Mesangial cell (primary cell): ENCODE results near the gene TMEM115. TPM values are rescaled to one million over a fixed set of nuclear protein-coding genes. Genes with fewer than 3 reads are reported as not detected.

ENCODE experiments used
- total RNA-seq: library from RNA; depleted of rRNA; stranded (reverse); fragments of >200 nt; gene quantifications from 2 replicates; pipeline ENCODE4 v1.2.3, GENCODE V29; 2015

Gene TMEM115, protein sequence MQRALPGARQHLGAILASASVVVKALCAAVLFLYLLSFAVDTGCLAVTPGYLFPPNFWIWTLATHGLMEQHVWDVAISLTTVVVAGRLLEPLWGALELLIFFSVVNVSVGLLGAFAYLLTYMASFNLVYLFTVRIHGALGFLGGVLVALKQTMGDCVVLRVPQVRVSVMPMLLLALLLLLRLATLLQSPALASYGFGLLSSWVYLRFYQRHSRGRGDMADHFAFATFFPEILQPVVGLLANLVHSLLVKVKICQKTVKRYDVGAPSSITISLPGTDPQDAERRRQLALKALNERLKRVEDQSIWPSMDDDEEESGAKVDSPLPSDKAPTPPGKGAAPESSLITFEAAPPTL
- 61.4 and 80.4 TPM in 2 replicates for total RNA-seq

DNA sequence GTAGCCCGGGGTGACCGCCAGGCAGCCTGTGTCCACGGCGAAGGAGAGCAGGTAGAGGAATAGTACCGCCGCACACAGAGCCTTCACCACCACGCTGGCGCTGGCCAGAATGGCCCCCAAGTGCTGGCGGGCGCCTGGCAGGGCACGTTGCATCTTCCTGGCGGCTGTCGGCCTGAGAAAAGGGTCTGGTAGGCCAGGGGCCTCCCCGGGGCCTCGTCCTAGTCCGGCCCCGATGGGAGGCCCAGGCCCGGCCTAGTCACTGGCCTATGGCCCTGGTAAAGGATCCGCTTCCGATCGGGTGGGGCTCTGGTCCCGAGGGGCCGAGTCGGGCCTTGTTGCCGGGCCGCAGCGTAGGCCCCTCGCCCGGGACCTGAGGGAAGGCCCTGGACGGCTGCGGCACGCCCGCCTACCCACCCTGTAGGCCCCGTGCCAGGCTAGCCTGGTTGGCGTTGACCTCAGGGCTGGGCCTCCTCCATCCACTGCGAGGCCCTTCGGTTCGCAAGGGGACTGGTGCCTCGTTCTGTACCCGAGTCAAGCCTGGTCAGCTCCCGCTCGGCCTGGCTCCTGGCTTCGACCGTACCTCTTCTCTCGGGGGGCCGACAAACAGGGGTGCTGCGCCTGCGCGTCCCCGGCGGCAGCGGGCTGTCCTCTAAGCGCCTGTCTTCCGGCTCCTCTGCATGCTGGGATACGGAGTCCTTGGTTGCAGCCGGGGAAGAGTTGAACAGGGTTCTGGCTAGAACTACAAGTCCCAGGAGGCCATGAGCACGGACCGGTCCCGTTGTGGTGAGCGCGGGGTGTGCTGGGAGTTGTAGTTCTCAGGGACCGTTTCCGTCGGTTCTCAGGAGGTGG lies at the start of gene TMEM115:
TSS of gene TMEM115 (minus strand) at position 611 of the 849 bp plus-strand sequence. CDS start at position 153, 458 bp downstream.

DNA sequence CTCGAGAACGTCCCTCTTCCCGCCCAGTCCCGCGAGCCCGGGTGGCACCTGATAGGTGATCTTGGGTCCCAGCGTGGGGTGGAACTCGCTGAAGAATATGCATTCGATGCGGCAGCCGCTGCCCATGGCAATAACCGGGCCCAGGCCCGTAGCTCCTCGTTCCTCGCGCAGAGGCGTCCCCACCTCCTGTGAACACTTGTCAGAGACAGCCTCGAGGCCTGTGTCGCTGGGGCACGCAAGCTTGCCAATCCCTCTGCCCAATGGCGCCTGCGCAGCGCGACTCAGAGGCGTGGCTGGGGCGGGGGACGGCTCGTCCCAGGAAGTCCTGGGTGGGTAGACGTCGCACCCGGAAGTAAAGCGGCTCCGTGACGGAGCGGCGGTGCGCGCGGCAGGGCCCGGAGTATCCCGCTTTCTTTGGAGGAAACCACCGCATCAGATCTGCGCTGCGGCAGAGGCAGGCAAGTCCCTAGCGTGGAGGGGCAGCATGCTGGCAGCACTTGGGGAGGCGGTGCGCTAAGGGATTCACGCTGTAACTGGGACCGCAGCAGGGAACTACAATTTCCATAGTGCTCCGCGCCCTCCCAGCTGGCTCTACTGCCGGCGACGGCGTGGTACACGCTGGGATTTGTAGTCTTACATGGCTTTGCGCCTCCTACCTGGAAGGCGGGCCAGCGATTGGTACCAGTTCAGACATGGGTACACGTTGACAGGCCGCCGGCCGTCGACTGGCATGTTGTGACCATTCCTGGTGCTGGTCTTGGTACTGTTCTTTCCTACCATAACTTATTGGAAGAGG lies 8.6 kb downstream of the TMEM115 start, which contains the start of the genes CYB561D2 and NPRL2:
TSS of gene CYB561D2 (plus strand) at position 336 of the 796 bp plus-strand sequence. CDS start 572 bp downstream, outside the sequence.
TSS of gene NPRL2 (minus strand) at position 249 of the 796 bp plus-strand sequence. CDS start at position 126, 123 bp downstream.

DNA sequence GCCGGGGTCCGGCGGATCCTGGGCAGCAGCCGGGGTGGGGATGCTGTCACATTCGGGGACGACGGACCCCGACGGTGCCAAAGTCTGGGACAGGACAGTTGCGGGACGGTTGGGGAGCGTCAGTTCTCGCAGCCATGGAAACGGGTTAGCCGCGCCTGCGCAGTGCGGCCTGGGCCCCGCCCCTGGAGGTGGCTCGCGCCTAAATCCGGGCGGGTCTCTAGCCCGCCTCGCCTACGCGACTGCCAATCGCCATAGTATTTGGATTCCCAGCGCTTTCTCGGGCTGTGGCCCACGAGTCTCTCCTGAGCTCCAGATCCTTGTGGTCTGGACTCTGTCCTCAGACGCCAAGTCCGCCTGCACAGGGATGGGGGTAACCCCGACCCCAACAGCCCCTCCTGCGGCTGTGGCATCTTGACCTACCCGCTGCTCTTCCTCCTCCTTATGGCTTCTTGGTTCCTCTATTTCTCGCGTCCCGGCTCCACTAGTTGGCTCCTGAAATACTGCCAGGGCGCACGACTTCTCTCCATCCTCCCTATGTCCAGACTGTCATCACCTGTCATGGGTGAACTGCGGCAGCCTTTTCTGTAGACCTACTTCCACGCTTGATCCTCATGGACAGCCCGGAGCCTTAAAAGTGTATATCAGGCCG lies 13.6 kb downstream of the TMEM115 start, which contains the start of gene ZMYND10:
TSS of gene ZMYND10 (minus strand) at position 147 of the 649 bp plus-strand sequence. CDS start 153 bp downstream, outside the sequence.

DNA sequence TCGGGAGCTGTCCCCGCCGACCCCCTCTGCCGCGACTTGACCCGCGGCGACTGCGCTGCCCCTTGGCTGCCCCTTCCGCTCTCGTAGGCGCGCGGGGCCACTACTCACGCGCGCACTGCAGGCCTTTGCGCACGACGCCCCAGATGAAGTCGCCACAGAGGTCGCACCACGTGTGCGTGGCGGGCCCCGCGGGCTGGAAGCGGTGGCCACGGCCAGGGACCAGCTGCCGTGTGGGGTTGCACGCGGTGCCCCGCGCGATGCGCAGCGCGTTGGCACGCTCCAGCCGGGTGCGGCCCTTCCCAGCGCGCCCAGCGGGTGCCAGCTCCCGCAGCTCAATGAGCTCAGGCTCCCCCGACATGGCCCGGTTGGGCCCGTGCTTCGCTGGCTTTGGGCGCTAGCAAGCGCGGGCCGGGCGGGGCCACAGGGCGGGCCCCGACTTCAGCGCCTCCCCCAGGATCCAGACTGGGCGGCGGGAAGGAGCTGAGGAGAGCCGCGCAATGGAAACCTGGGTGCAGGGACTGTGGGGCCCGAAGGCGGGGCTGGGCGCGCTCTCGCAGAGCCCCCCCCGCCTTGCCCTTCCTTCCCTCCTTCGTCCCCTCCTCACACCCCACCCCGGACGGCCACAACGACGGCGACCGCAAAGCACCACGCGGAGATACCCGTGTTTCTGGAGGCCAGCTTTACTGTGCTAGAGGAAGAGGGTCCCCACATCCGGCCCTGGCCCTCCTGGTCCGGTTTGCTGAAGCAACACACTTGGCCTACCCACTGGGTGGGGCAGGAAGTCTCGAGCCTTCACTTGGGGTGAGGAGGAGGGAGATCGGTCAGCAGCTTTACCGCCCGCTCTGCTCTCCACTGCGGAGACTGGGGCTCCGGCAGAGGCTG lies 18.6 kb downstream of the TMEM115 start, which contains the start of gene RASSF1:
TSS of gene RASSF1 (minus strand) at position 389 of the 882 bp plus-strand sequence. CDS start at position 358, 31 bp downstream.

DNA sequence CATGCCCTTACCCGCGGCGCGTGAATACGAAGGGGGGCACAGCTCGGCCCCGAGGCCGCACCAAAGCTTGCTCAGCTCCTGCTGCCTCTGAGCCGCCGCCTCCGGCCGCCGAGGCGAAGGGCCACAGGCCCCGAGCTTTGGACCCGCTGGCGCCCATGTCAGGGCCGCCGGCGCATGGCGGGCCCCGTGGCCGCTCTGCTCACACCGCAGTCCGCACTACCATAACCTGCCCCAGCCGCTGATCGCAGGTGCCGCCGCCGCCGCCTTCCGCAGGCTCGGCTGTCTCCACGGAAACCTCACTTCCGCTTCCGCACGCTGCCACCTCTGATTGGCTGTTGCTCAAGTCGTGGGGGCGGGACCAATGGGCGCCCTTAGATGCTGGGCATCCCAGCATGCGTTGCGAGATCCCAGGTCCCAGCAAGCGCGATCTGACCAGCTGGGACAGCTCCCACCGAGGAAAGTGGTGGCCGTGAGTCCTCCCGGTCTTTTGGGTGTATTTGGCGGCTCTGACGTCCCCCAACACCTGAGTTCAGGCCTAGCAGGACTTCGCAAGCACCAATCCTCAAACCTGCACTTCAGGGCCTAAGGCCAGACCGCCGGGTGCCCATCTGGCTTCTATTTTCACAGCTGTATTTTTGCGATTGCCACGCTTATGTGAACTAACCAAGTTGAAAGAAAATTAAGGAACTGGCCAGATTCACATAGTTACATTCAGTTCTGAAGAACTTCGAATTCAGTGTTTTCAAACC lies 31.2 kb downstream of the TMEM115 start, which contains the start of gene TUSC2:
TSS of gene TUSC2 (minus strand) at position 281 of the 749 bp plus-strand sequence. CDS start at position 157, 124 bp downstream.

DNA sequence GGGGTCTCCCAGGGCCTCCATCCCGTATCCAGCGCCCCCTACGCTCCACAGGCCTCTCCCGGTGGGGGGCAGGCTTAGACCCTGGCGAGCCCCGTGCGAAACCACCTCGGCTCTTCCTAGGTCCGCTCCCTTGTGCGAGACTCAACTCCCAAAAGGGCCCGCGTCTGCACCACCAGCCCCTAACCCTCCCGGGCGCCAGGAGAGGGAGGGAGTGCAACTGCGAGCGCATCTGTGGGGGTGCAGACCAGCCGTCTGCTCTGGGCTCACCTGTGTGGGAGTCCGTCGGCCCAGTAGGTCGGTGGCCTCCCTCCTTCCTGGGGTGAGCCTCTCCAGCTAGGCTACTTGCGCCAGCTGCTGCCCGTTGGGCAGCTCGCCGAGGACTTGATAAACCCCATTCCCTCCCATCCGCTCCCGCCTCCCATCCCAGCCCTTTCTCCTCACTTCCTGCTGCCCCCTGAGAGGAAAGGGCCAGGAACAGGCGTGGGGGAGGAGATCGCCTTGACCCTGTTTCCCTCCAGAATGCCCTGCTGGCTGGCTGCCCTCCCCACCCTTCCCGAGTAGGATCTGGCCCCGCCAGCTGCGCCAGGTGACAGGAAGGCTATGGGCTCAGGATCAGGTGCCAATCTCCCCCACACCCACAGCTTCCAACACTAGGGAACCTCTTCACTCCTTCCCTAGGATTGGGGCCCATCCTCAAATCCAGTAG lies 36.8 kb downstream of the TMEM115 start, which contains the start of gene HYAL2:
TSS of gene HYAL2 (minus strand) at position 360 of the 706 bp plus-strand sequence. CDS start 2,256 bp downstream, outside the sequence.

Other genes with a start within 250 kb of the TMEM115 start
- gene SEMA3F, start 204.2 kb downstream of the TMEM115 start, total RNA-seq, result 23.8 and 42.1 TPM in 2 replicates
- not detected in 2 replicates for gene GNAT1, start 167.9 kb downstream of the TMEM115 start, total RNA-seq
- 0.51 TPM in 1 of 2 replicates, not detected in the other for gene SLC38A3, start 154.2 kb downstream of the TMEM115 start, total RNA-seq
- gene GNAI2, start 123.3 kb downstream of the TMEM115 start, total RNA-seq, result 258 and 294 TPM in 2 replicates
- gene SEMA3B, start 90.4 kb downstream of the TMEM115 start, total RNA-seq, result 7.8 and 49.4 TPM in 2 replicates
- gene LSMEM2, start 80.4 kb downstream of the TMEM115 start, total RNA-seq, result not detected in 2 replicates
- gene IFRD2, start 67.1 kb downstream of the TMEM115 start, total RNA-seq, result 55.1 and 154 TPM in 2 replicates
- gene HYAL3, start 60.1 kb downstream of the TMEM115 start, total RNA-seq, result 4.4 and 9.3 TPM in 2 replicates
- 12.7 and 17.0 TPM in 2 replicates for gene NAA80, start 60.1 kb downstream of the TMEM115 start, total RNA-seq
- 1.1 and 1.5 TPM in 2 replicates for gene HYAL1, start 55.9 kb downstream of the TMEM115 start, total RNA-seq
- gene HYAL2, start 36.8 kb downstream of the TMEM115 start, total RNA-seq, result 155 and 163 TPM in 2 replicates
- 31.3 and 33.0 TPM in 2 replicates for gene TUSC2, start 31.3 kb downstream of the TMEM115 start, total RNA-seq
- 15.8 and 23.1 TPM in 2 replicates for gene RASSF1, start 18.7 kb downstream of the TMEM115 start, total RNA-seq
- gene ZMYND10, start 13.8 kb downstream of the TMEM115 start, total RNA-seq, result 2.1 and 3.9 TPM in 2 replicates
- 21.0 and 25.4 TPM in 2 replicates for gene NPRL2, start 8.7 kb downstream of the TMEM115 start, total RNA-seq
- 30.5 and 38.3 TPM in 2 replicates for gene CYB561D2, start 8.7 kb downstream of the TMEM115 start, total RNA-seq
- 0.16 and 1.1 TPM in 2 replicates for gene CACNA2D2, start 144.1 kb upstream of the TMEM115 start, total RNA-seq
- gene C3orf18, start 208.2 kb upstream of the TMEM115 start, total RNA-seq, result 8.1 and 13.7 TPM in 2 replicates
- 11.4 and 15.1 TPM in 2 replicates for gene HEMK1, start 210.0 kb upstream of the TMEM115 start, total RNA-seq